MM.1S (cell line): ENCODE measurements around the gene SNRPA.

Experiments used
- CTCF ChIP-seq: fragments of 300-600 bp; sonication (generic); IDR thresholded peaks from 2 replicates; pipeline ENCODE4 v1.5.1; 2016; ENCODE audit warnings: antibody characterized with exemption, low read length, mixed read lengths
- EZH2 ChIP-seq: fragments of 300-600 bp; sonication (generic); optimal IDR thresholded peaks from 2 replicates; pipeline ENCODE3; 2017; ENCODE audit warnings: low read depth, mild to moderate bottlenecking, antibody characterized with exemption, low read length, mixed read lengths

- no peak for TF ChIP-seq CTCF
- no peak for TF ChIP-seq EZH2
These were observed 32.9 kb upstream of the SNRPA start for GRCh38 chr19:40717880-40718773.
